Stomach (tissue), 19 donors: ENCODE results near the gene SLC39A8. TPM values are rescaled to one million over a fixed set of nuclear protein-coding genes. Genes with fewer than 3 reads are reported as not detected.

ENCODE experiments used
- DNase-seq, 2 donors: peaks; one replicate each; pipeline versions ENCODE4 v3.0.0 to v3.0.0-alpha.2; 2013 to 2019
- H3K27ac ChIP-seq, 5 donors: fragments of 200-600 bp in 4 of 5; sonication (generic) in 4 of 5; one replicate each; pipeline ENCODE4 v1.5.1; 2013 to 2019; ENCODE audit warnings: mild to moderate bottlenecking in 1 of 5, moderate library complexity in 1 of 5
- H3K27me3 ChIP-seq, 3 donors: fragments of 200-600 bp; sonication (generic); one replicate each; pipeline ENCODE4 v1.5.1; 2017 to 2019; ENCODE audit warnings: mixed run types in 1 of 3
- H3K36me3 ChIP-seq, 4 donors: fragments of 200-600 bp; sonication (generic); 1 replicate in 3 of 4; 2 replicates in 1 of 4; pipeline ENCODE4 v1.5.1; 2016 to 2019
- H3K4me1 ChIP-seq, 4 donors: fragments of 200-600 bp; sonication (generic); one replicate each; pipeline ENCODE4 v1.5.1; 2016 to 2019
- H3K4me3 ChIP-seq, 4 donors: fragments of 200-600 bp; sonication (generic) in 3 of 4; one replicate each; pipeline ENCODE4 v1.5.1; 2016 to 2019; ENCODE audit warnings: mild to moderate bottlenecking in 1 of 4
- H3K9me3 ChIP-seq, 4 donors: fragments of 200-600 bp; sonication (generic); one replicate each; pipeline ENCODE4 v1.5.1; 2016 to 2019
- CTCF ChIP-seq, 7 experiments: fragments of 450-650 bp in 4 of 7; fragments of 200-600 bp in 3 of 7; sonication (generic) in 3 of 7; IDR thresholded peaks; one replicate each; pipeline ENCODE4 v1.5.1; 2016 to 2019; ENCODE audit warnings: antibody characterized with exemption in 7 of 7, control low read depth in 2 of 7, mild to moderate bottlenecking in 1 of 7
- EP300 ChIP-seq: sonication (generic); formaldehyde crosslinking; IDR thresholded peaks from one replicate; pipeline ENCODE4 v1.6.1; 2017; ENCODE audit warnings: antibody characterized with exemption
- POLR2A ChIP-seq, 4 donors: fragments of 450-650 bp; IDR thresholded peaks; one replicate each; pipeline ENCODE4 v1.6.1; 2016; ENCODE audit warnings: antibody characterized with exemption in 4 of 4, control low read depth in 2 of 4, mild to moderate bottlenecking in 1 of 4, moderate library complexity in 1 of 4
- POLR2AphosphoS5 ChIP-seq, 3 donors: sonication (generic); formaldehyde crosslinking; IDR thresholded peaks; one replicate each; pipeline ENCODE4 v1.6.1; 2016; ENCODE audit warnings: antibody characterized with exemption in 3 of 3
- WGBS, 5 donors: extraction: QIAGEN DNeasy Blood & Tissue Kit in 3 of 5; methylation state at CpG; one replicate each; pipeline versions ENCODE4 v1.1.5 to v1.1.7; 2013 to 2018; 5-methylcytosine and 5-hydroxymethylcytosine counted together
- intact Hi-C: fragments of 100-400 bp; cut with DNase I; formaldehyde crosslinking; loops from one replicate; pipeline ENCODE4 v1.15.1; 2023; ENCODE audit warnings: low total_unique reads
- long read RNA-seq, 10 donors: transcript quantifications; one replicate each; lab custom pipeline, GENCODE V29; 2026
- polyA plus RNA-seq, 3 donors: library from polyadenylated mRNA; stranded (reverse); fragments of 200-250 nt; gene quantifications; one replicate each; pipeline ENCODE4 v1.2.3, GENCODE V29; 2013
- total RNA-seq, 5 donors: library from RNA; depleted of rRNA; stranded (reverse); fragments of >200 nt; gene quantifications; one replicate each; pipeline versions ENCODE4 v1.1.0 to v1.2.3, GENCODE V29; 2014 to 2016
- donor health status: healthy with polysubstance abuse.
- donor health status: Bipolar disorder and iron deficiency.
- donor health status: healthy.

SLC39A8 gene
- total RNA-seq: 10 to 100 TPM in 3 of 5 donors, 1 to 10 TPM in 2; 9.0 to 24.6 (median 14.6) TPM
- 1 to 10 TPM; 1.8 to 2.1 (median 1.9) TPM for polyA plus RNA-seq
- long read RNA-seq, donor 1, partial matches to known transcripts: 0 of 1 reads
- long read RNA-seq, donor 1, other reads (novel, unspliced or antisense): 0 of 1 reads
- long read RNA-seq, donor 2: 0 reads
- long read RNA-seq, donor 3, partial matches to known transcripts: 0 of 1 reads
- long read RNA-seq, donor 3, other reads (novel, unspliced or antisense): 0 of 1 reads
- long read RNA-seq, donor 4: 0 reads
- long read RNA-seq, donor 5, partial matches to known transcripts: 0 of 2 reads
- long read RNA-seq, donor 5, other reads (novel, unspliced or antisense): 0 of 2 reads
- long read RNA-seq, donor 6, partial matches to known transcripts: 0 of 3 reads
- long read RNA-seq, donor 6, other reads (novel, unspliced or antisense): 0 of 3 reads
- long read RNA-seq, donor 7, partial matches to known transcripts: 0 of 1 reads
- long read RNA-seq, donor 7, other reads (novel, unspliced or antisense): 0 of 1 reads
- long read RNA-seq, donor 8: 0 reads
- long read RNA-seq, donor 9, partial matches to known transcripts: 0 of 2 reads
- long read RNA-seq, donor 9, other reads (novel, unspliced or antisense): 0 of 2 reads
- long read RNA-seq, donor 10: 0 reads

DNA sequence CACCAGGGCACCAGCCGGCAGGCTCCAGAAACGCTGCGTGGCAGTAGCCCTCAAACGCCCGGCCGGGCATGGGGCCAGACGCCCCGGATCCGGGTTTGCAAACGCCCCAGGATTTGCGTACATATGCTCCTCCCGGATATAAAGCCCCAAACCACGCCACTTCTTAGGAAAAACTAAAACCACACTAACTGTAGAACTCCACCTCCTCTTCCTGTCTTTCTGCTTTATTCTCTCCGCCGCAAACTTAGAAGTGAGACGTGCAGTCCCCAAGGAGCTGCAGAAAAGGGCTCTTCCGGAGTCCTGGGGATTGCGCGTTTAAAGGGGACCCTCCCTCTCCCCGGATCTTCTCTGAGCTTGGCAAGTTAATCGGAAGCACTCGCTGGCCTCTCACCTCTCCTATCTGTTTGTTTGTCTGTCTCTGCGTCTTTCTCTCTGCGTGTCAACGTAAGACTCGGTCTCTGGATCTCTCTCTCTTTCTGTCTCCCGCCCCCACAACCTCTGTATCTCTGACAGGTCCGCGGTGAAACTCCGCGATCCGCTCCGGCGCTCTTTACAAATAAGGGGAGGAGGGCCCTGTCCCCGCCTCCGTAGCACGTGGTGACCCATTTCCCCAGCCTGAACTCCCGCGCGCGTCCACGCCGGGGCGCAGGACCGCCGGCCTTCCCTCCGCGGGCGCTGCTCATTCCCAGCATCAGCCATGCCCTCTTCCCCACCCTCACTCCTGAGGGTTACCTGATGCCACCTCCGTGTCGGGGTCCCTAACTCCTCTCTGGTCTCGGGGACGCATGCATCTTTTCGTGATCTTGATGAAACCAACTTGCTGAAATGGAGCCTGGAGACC is at the start of gene SLC39A8:
SLC39A8 (minus strand) TSS at position 529 of the 841 bp plus-strand sequence. CDS start 820 bp downstream, outside the sequence.
- Histone ChIP-seq H3K4me1 (peaks cover 3 to 28% (median 20%) of the 10 kb centered on the region in 4 donors), H3K27me3 (no peaks in the 10 kb centered on the region), H3K9me3 (no peaks in the 10 kb centered on the region), H3K27ac (peak within 1 kb of the TSS; percentile 57 to 89 (median 74)), H3K4me3 (peak within 1 kb of the TSS; percentile 59 to 88 (median 74)), H3K36me3 (no peaks in the 10 kb centered on the region)
- TF ChIP-seq POLR2AphosphoS5 (IDR thresholded peaks at IDR 0.05) (peak in 2 of 3 donors; percentile 34 to 57), EP300 (no peak), CTCF (IDR thresholded peaks at IDR 0.05) (peak in 5 of 7 experiments; percentile 37 to 84 (median 67)), POLR2A (IDR thresholded peaks at IDR 0.05) (no peak)
- intact Hi-C loops: no loop called here
- peak; percentile 82 to 95 for DNase-seq
- 0 to 1% (median 1%) methylated on average over 51 to 54 of the region's 54 CpGs for WGBS, 5 donors

DNA sequence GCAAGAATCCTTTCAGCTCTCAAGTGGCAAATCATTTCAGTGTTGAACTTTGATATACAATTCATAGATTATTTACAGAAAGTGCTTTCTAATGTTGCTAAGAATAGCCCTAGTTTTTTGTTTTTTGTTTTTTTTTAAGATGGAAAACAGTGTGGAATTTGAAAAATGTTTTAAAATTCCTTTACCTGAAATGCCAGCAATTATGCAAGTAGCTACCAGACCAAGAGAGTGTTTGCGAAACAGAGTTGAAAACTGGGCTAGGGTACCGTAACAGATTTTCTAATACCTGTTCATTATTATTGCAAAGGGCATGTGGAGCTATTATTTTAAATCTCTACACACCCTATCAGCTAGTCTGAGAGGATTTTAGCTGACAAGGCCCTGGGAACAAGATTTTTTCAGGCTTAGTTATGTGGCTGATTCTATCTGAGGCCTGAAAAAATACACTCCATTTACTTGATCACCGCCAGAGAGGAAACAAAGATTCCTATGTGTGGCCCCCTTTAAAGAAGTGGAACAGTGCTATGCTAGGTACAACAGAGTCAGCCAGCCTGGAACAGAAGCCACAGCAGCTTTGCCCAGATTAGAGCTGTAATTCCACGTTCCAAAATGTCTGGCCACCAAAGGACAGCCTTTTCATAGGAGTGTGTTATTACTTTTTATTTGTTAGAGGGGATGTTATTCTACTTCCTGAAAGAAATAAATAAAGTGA is 46.9 kb upstream of the SLC39A8 start:
- WGBS, 5 donors: 72 to 82% (median 77%) methylated on average over 4 of the region's 4 CpGs
- no peak for DNase-seq
- Histone ChIP-seq H3K9me3 (no peaks in the 10 kb centered on the region), H3K4me1 (no peaks in the 10 kb centered on the region), H3K27ac (no peak overlapping the region), H3K4me3 (no peak overlapping the region), H3K36me3 (no peaks in the 10 kb centered on the region), H3K27me3 (no peaks in the 10 kb centered on the region)
- intact Hi-C loops: no loop called here
- TF ChIP-seq POLR2A (IDR thresholded peaks at IDR 0.05) (no peak), POLR2AphosphoS5 (IDR thresholded peaks at IDR 0.05) (no peak), EP300 (no peak), CTCF (IDR thresholded peaks at IDR 0.05) (no peak)

DNA sequence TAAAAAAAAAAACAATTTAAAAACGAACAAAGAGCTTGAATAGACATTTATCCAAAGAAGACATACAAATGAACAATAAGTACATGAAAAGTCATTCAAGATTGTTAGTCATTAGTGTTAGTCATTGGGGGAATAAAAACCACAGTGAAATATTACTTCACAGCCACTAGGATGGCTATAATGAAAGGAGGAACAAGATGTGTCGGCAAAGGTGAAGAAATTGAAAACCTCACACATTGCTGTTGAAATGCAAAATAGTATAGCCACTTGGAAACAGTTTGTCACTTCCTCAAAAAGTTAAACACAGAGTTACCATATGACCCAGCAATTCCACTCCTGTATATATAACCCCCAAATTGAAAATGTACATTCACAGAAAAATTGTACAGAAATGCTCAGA is 45.2 kb upstream of the SLC39A8 start:
- intact Hi-C loops: no loop called here
- 47 to 78% (median 67%) methylated on average over 2 of the region's 2 CpGs for WGBS, 5 donors
- TF ChIP-seq POLR2AphosphoS5 (IDR thresholded peaks at IDR 0.05): no peak
- TF ChIP-seq POLR2A (IDR thresholded peaks at IDR 0.05): no peak
- TF ChIP-seq EP300: no peak
- TF ChIP-seq CTCF (IDR thresholded peaks at IDR 0.05): no peak
- Histone ChIP-seq H3K4me1 (no peaks in the 10 kb centered on the region), H3K9me3 (no peaks in the 10 kb centered on the region), H3K27me3 (no peaks in the 10 kb centered on the region), H3K4me3 (no peak overlapping the region), H3K36me3 (no peaks in the 10 kb centered on the region), H3K27ac (peak overlapping the region in 1 of 5 donors; percentile 35)
- peak in 1 of 2 donors; percentile 3 for DNase-seq
